ENCODE measurements around the gene NEIL3.
"Not testable (repeated sequence)": the region's sequence is repeated elsewhere in the genome, so short reads cannot be mapped to it uniquely, and the experiment has no call there.

The NEIL3 gene

GRCh38 chr4:177302371-177303100 is 7.1 kb upstream of the NEIL3 start:
- no peak for DNase-seq

DNA sequence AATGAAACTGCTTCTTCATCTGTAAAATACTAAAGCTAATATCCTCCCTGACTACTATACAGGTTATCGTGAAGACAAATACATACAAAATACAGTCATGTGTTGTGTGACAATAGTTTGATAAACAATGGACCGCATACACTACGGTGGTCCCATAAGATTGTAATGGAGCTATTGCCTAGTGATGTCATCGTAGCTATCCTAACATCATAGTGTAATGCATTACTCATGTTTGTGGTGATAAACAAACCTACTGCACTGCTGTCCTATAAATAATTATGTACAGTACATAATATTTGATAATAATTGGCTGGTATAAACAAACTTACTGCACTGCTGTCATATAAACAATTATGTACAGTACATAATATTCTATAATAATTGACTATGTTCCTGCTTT is 5.6 kb upstream of the NEIL3 start:
- DNase-seq, result no peak

DNA sequence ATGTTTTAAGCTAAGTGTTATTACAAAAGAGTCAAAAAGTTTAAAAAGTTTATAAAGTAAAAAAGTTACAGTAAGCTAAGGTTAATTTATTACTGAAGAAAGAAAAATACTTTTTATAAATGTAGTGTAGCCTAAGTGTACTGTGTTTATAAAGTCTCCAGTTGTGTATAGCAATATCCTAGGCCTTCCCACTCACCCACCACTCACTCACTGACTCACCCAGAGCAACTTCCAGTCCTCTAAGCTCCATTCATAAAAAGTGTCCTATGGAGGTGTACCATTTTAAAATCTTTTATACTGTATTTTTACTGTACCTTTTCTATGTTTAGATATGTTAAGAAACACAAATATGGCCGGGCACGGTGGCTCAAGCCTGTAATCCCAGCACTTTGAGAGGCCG is 4.8 kb upstream of the NEIL3 start:
- not testable (repeated sequence) for DNase-seq

DNA sequence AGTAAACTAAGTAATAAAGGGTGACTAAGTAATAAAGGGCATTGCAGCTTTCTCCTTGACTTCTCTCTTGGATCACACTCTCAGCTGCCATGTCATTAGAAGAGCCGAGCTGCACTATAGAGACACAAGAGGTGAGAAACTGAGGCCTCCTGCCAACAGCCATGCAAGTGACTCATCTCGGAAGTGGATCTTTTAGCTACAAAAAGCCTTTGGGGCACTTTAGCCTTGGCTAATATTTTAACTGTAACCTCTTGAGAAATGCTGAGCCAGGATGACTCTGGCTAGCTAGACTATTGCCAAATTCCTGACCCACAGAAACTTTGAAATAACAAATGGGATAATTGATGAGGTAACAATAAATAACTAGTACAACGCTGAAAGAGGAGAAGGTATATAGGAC is 1.5 kb upstream of the NEIL3 start:
- DNase-seq, result peak; percentile 25

DNA sequence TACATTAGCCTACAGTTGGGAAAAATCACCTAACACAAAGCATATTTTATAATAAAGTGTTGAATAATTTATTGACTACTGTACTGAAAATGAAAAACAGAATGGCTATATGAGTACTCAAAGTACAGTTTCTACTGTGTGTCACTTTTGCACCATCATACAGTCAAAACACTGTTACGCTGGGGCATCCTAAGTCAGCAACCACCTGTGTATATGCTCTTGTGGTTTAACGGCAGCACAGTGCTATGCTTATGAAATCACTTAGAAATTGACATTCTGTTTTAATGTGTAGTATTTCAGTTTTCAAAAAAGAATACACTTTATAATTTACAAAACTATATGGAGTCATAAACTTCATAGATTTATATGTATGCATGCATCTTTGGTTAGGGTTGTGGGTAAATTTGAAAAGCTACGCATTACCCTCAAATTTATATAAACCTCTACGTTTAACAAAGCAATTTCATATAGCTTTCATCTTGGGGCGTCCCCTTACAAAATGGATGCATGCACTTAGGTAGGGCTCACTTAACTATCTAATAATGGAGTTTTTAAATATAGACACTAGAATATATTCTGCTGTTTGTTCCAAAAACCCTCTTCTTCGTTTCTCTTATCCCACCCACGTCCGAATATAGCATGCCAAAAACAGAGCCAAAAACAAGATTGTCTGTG is 690 bp upstream of the NEIL3 start:
- peak; percentile 44 for DNase-seq

GRCh38 chr4:177311589-177311988 is 1.9 kb downstream of the NEIL3 start:
- DNase-seq, result no peak

- DNase-seq, result no peak
These were observed 3.6 kb downstream of the NEIL3 start for GRCh38 chr4:177313263-177313662.

DNA sequence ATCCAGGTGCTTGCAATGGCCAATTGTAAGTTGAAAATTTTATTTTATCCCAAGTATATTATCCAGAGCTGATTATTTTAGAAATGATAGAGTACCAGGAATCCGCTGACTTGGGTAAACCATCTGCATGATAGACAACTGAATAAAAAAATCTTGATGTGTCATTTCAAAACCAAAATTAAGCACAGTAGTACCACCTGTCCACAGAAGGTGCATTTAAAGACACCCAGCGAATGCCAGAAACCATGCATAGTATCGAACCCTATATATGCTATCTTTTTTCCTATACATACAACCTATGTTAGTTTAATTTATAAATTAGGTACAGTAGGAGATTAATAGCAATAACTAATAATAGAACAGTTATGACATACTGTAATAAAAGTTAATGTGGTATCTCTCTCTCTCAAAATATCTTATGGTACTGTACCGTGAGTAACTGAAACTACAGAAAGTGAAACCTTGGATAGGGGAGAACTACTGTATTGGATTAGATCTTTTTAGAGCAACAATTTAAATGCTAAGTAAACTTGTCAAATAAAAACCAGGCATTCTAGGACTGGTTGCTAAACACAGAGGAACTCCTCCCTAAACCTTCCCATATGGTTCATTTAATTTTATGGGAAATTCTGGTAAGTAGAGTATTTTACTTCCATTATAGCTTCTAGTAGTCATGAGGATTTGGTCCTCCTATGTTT is 6.2 kb downstream of the NEIL3 start:
- no peak for DNase-seq

DNA sequence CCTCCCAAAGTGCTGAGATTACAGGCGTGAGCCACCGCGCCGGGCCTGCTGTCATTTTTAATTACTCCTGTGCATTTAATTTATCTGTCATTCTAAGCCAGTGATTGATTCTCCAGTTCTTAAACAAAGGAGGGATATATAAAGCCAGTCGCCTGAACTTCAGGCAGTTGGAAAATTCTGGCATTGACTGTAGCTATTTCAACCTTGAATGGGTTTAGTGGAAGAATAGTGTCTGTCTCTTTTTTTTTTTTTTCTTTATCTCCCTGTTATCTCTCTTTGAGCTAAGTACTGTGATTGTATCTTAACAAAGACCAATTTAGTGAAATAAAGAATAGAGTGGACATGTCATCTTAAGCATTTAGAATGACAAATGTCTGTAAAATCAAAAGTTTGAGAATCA is 11.0 kb downstream of the NEIL3 start:
- no peak for DNase-seq

DNA sequence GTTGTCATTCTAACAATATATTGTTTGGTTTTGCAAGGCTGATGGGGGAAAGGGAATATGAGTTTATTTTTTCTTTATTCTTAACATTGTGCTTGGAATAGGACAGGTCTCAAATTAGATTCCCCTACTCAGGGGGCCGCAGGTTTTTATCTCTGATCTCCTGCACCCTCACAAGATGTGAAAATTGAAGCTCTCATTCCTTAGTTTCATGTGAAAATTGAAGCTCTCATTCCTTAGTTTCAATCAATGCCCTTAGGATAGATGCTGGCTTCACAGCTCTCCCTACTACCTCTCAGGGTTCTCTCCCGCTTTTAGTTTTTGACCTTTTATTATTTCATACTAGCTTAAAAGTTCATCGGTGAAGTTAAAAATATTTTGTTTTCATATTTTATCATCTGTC is 12.0 kb downstream of the NEIL3 start:
- no peak for DNase-seq

GRCh38 chr4:177322266-177322665 is 12.6 kb downstream of the NEIL3 start:
- DNase-seq, result no peak

DNA sequence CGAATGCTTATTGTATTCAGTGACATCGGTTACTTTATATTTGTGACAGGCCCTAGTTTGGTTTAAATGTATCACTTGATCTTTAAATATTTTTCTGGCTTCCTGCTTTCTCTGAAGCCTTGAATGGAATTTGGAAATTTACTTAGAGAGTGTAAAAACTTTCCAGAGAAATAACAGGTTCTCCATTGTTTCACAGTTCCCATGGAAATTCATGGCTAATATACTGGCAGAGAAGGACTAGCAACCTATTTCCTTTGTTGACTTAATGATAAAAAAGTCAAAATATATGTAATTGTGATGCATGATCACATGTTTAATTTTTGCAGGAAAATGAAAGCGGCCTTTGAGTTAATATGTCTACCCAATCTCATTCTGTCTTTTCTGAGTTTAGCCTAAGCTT is 13.2 kb downstream of the NEIL3 start:
- DNase-seq, result no peak

- no peak for DNase-seq
These were observed 13.7 kb downstream of the NEIL3 start for GRCh38 chr4:177323416-177323815.

- DNase-seq, result no peak
These were observed 22.4 kb downstream of the NEIL3 start for GRCh38 chr4:177332119-177332518.

DNA sequence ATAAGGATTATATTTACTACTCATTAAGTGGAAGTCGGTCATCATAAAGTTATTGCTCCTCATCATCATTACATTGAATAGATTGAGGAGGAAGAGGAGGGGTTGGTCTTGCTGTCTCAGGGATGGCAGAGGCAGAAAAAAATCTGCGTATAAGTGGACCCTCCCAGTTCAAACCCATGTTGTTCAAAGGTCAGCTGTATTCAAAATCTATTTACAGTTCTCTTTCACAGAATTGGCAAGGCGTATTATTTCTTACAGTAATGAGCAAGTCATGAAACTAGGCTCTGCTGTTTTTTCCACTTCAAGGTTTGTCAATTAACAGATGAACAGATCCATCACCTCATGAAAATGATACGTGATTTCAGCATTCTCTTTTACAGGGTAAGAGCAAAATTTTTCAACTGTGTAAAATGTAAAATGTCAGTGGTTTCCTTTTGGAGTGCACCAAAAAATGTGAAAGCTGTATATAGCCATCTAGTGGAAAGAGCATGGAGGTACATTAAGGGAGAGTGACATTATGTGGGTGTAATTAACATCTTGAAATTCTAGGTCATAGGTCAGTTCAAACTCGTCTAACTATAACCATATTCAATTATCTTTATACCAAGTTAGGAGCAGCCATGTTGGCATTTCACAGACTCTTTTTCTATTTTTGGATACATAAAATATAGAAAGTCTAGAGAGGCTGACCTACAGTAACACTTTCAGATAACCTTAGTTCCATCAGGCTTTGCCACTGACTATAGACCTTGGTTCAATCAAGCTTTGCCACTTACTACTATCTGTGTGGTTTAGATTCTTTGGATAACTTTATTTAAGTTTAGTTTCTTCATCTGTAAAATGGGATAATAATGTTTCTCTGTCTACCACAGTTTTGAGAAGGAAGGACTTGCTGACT is 30.1 kb downstream of the NEIL3 start:
- peak; percentile 71 for DNase-seq

DNA sequence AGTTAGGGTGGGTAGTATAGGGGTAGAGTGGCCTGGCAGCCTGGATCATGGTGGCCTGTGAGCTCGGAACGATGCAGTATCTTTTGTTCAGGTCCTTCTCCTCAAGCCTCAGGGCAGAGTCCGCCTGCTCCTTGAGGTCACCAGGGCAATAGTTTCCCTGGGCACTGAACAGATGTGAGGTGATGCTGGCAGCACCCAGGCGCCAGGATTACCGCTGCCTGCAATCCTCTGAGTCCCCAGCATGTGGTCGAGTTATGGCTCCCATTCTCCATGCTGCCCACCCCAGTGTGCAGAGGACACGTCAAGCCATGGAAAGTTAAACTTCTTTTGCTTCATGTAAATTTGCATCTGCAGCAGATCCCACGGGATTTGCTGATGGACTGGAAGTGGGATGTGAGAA is 38.7 kb downstream of the NEIL3 start:
- no peak for DNase-seq

- DNase-seq, result no peak
These were observed 39.5 kb downstream of the NEIL3 start for GRCh38 chr4:177349191-177349590.

- DNase-seq, result no peak
These were observed 42.1 kb downstream of the NEIL3 start for GRCh38 chr4:177351622-177352244.

GRCh38 chr4:177356206-177356605 is 46.5 kb downstream of the NEIL3 start:
- no peak for DNase-seq

- DNase-seq, result no peak
These were observed 47.2 kb downstream of the NEIL3 start for GRCh38 chr4:177356921-177357320.

DNA sequence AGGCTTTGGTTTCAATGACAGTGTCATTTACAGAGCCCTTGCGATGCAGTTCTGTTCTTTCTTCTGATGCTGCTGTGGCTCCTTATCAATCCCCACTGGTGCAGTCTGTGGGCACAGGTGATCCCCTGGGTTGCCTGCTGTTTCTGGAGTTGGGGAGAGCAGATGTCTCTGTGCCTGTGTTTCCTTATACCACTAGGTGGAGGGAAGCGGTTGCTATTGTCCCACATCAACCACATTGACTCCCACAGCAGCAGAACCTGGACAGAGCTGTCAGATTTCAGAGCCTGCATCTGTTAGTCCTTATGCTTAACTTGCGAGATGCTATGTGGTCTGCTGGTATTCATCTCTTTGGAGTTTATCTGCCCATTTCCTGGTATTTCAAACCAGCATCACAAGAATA is 57.7 kb downstream of the NEIL3 start:
- DNase-seq, result peak; percentile 16

DNA sequence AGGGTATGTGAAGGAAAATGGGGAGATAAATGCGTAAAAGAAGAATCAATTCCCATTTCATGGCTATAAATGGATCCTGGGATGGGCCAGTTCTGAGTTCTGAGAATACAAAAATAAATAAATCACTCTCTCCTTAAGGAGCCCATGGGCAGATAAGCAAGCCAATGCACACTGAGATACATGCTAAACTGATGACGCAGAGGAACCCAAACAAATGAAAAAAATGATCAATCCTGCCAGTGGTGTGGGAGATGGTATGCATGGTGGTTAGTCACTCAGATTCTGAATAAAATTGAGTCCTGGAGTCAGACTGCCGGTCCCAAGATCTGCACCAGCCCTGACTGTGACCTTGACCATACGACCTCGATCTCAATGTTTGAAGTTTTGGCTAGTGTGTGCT is 59.7 kb downstream of the NEIL3 start:
- no peak for DNase-seq

DNA sequence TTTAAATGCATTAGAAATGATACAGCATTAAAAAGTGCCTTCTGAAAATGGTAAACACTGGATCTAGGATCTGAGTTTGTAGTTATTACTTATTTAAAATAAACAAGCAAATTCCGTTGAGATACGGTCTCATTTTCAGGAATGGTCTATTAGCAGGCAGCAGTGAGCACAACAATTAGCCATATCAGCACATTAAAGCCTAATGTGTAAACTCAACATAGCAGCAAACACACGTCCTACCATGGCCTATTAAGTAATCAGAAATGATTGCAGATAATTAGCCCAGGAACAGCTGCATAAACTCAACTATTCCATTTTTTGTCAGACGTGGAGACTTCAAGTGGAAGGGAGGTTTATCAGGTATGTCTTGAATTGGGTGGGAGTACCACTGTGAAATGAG is 61.8 kb downstream of the NEIL3 start:
- DNase-seq, result no peak

All from hematopoietic multipotent progenitor cell treated with erythropoietin and hydrocortisone succinate and interleukin-3 and kit ligand, for 6 days (in vitro differentiated cells).